Measurements from ENCODE around the gene STK26. TPM values are rescaled to one million over a fixed set of nuclear protein-coding genes. Genes with fewer than 3 reads are reported as not detected.
A peak's percentile ranks its signal among the peaks of the same experiment; 100 is the strongest.
"Not testable (repeated sequence)": the region's sequence is repeated elsewhere in the genome, so short reads cannot be mapped to it uniquely, and the experiment has no call there.

The STK26 gene
- total RNA-seq, 3 donors from 2014 or later: 12.8 to 19.2 (median 15.0) TPM

- no peaks in the 10 kb centered on the region for H3K36me3 ChIP-seq
- peaks cover 0 to 61% of the 10 kb centered on the region in 2 donors for H3K27me3 ChIP-seq
- intact Hi-C loops (cut with DNase I; ENCODE audit: low total_unique reads): no loop called here
- no peak overlapping the region for H3K4me3 ChIP-seq
- H3K4me1 ChIP-seq: no peaks in the 10 kb centered on the region
- no peak overlapping the region for H3K27ac ChIP-seq
- TF ChIP-seq, protein P1, sequence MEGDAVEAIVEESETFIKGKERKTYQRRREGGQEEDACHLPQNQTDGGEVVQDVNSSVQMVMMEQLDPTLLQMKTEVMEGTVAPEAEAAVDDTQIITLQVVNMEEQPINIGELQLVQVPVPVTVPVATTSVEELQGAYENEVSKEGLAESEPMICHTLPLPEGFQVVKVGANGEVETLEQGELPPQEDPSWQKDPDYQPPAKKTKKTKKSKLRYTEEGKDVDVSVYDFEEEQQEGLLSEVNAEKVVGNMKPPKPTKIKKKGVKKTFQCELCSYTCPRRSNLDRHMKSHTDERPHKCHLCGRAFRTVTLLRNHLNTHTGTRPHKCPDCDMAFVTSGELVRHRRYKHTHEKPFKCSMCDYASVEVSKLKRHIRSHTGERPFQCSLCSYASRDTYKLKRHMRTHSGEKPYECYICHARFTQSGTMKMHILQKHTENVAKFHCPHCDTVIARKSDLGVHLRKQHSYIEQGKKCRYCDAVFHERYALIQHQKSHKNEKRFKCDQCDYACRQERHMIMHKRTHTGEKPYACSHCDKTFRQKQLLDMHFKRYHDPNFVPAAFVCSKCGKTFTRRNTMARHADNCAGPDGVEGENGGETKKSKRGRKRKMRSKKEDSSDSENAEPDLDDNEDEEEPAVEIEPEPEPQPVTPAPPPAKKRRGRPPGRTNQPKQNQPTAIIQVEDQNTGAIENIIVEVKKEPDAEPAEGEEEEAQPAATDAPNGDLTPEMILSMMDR (IDR thresholded peaks at IDR 0.05): no peak
- TF ChIP-seq POLR2A (IDR thresholded peaks at IDR 0.05) (no peak), POLR2AphosphoS5 (IDR thresholded peaks at IDR 0.05) (no peak)
- DNase-seq (ENCODE audit: low spot score in 2 of 2): no peak
- H3K9me3 ChIP-seq: no peaks in the 10 kb centered on the region
Measured at GRCh38 chrX:131987252-131987651, 35.9 kb upstream of the STK26 start.

DNA sequence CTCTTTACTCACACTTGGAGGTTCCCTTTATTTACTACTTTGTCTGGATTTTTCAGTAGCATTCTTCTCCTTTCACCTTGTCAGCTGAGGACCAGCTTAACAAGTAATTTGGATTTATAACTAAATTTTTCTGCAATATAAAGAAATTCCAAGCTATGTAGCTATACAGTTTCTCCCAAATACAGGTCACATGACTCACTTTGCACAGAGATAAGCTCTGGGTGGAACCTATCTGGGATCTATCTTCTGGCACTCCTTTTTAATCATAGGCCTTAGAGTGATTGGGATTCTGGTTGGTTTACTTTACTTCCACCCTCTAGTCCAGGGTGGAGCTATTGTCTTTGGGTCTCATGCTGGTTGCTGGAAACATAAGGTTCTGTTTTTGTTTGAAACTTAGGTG lies 34.9 kb upstream of the STK26 start:
- Histone ChIP-seq H3K36me3 (no peaks in the 10 kb centered on the region), H3K27ac (no peak overlapping the region), H3K4me1 (no peaks in the 10 kb centered on the region), H3K4me3 (no peak overlapping the region), H3K27me3 (peaks cover 0 to 51% of the 10 kb centered on the region in 2 donors), H3K9me3 (no peaks in the 10 kb centered on the region)
- no peak for DNase-seq (ENCODE audit: low spot score in 2 of 2)
- TF ChIP-seq POLR2AphosphoS5 (IDR thresholded peaks at IDR 0.05) (no peak), POLR2A (IDR thresholded peaks at IDR 0.05) (no peak)
- TF ChIP-seq, protein P1 (IDR thresholded peaks at IDR 0.05): no peak
- intact Hi-C loops (cut with DNase I; ENCODE audit: low total_unique reads): no loop called here

DNA sequence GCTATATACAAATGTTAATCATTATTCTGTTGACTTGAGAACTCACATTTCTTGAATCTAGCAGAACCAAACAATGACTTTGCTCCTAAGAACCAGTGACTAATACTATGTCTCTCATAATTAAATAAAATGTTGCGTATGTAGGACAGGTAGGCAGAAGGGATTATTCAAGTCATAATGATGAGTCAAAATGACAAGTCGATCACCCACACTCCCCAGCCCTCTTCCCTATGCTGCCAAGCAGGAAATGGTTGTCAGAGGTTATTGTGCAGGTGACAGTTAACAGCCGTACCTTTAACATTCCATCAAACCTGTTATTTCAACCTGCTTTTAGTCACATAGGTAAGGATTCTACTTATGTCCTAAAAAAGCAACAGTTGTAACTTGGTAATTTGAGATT lies 22.0 kb upstream of the STK26 start:
- H3K4me3 ChIP-seq: no peak overlapping the region
- H3K9me3 ChIP-seq: no peaks in the 10 kb centered on the region
- DNase-seq (ENCODE audit: low spot score in 2 of 2): no peak
- no peaks in the 10 kb centered on the region for H3K36me3 ChIP-seq
- intact Hi-C loops (cut with DNase I; ENCODE audit: low total_unique reads): no loop called here
- no peak overlapping the region for H3K27ac ChIP-seq
- no peak for TF ChIP-seq POLR2AphosphoS5 (IDR thresholded peaks at IDR 0.05)
- TF ChIP-seq POLR2A (IDR thresholded peaks at IDR 0.05): no peak
- TF ChIP-seq, protein P1 (IDR thresholded peaks at IDR 0.05): no peak
- peaks cover 0 to 32% of the 10 kb centered on the region in 2 donors for H3K27me3 ChIP-seq
- H3K4me1 ChIP-seq: no peaks in the 10 kb centered on the region

DNA sequence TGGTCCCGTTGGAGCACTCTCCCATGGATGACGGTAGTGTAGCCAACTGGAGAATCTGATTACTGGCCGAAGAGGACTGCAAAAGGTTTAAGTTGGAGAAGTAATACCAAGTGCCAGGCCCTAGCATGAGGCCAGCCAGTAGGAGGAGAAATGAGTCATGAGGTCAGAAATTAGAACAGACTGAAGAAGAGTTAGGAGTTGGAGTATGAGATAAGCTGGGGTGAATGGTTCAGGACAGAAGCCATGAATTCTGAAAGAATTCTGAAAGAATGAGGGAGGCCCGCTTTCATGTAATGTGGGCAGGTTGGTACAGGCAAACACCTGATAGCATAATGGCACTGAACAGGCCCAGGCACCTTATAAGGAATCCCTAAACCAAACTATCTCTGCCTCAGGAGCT lies 18.4 kb upstream of the STK26 start:
- H3K27me3 ChIP-seq: peaks cover 0 to 50% of the 10 kb centered on the region in 2 donors
- TF ChIP-seq POLR2A (IDR thresholded peaks at IDR 0.05) (no peak), POLR2AphosphoS5 (IDR thresholded peaks at IDR 0.05) (no peak)
- TF ChIP-seq, protein P1 (IDR thresholded peaks at IDR 0.05): no peak
- no peaks in the 10 kb centered on the region for H3K4me1 ChIP-seq

DNA sequence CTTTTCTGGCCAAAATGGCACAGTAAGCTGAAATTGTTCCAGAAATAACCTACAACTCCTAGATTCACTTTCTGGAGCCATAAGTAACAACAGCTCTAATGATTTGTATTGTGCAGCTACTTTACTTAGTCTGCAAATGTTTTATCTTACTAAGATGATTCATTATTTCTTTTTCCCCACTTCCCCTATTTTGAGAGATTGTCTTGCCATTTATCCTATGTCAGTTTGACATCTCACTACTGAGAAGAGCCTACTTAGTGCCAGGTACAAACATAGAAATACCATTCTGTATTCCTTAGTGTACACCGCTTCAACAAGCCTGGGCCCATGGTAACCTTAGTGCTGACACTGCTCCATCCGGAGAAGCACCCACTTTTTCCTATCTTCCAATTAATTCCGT lies 13.8 kb upstream of the STK26 start:
- Histone ChIP-seq H3K27ac (no peak overlapping the region), H3K9me3 (no peaks in the 10 kb centered on the region), H3K36me3 (no peaks in the 10 kb centered on the region), H3K4me3 (no peak overlapping the region), H3K27me3 (peaks cover 0 to 50% of the 10 kb centered on the region in 2 donors), H3K4me1 (no peaks in the 10 kb centered on the region)
- TF ChIP-seq POLR2AphosphoS5 (IDR thresholded peaks at IDR 0.05): no peak
- TF ChIP-seq POLR2A (IDR thresholded peaks at IDR 0.05): no peak
- TF ChIP-seq, protein P1 (IDR thresholded peaks at IDR 0.05): no peak
- intact Hi-C loops (cut with DNase I; ENCODE audit: low total_unique reads): no loop called here
- no peak for DNase-seq (ENCODE audit: low spot score in 2 of 2)

More for the DNA sequence above, 18.4 kb upstream of the STK26 start:
- intact Hi-C loops (cut with DNase I; ENCODE audit: low total_unique reads): no loop called here
- no peaks in the 10 kb centered on the region for H3K36me3 ChIP-seq
- DNase-seq (ENCODE audit: low spot score in 2 of 2): peak in 1 of 2 donors; percentile 37
- H3K9me3 ChIP-seq: no peaks in the 10 kb centered on the region
- H3K4me3 ChIP-seq: no peak overlapping the region
- peak overlapping the region; percentile 26 to 43 for H3K27ac ChIP-seq

- intact Hi-C loops (cut with DNase I; ENCODE audit: low total_unique reads); H3K36me3 ChIP-seq; H3K4me3 ChIP-seq; DNase-seq (ENCODE audit: low spot score in 2 of 2); H3K9me3 ChIP-seq; H3K27ac ChIP-seq; H3K4me1 ChIP-seq: not testable (repeated sequence)
- H3K27me3 ChIP-seq: peaks cover 0 to 53% of the 10 kb centered on the region in 2 donors
Measured at GRCh38 chrX:132010213-132010612, 12.9 kb upstream of the STK26 start.
